HepG2 (cell line): Measurements from ENCODE around the gene TLN1.

Experiments
- CBX1 ChIP-seq: IDR thresholded peaks from one replicate; pipeline ENCODE4 v1.6.1; 2016; ENCODE audit warnings: antibody characterized with exemption, low read depth
- CTCF ChIP-seq: sonication (generic); formaldehyde crosslinking; IDR thresholded peaks from 2 replicates; pipeline ENCODE4 v1.5.0; 2020; ENCODE audit warnings: mild to moderate bottlenecking, missing genetic modification reagents, moderate library complexity
- DPF2 ChIP-seq: sonication (generic); formaldehyde crosslinking; IDR thresholded peaks from 2 replicates; pipeline ENCODE4 v1.4.0; 2020; ENCODE audit warnings: mild to moderate bottlenecking, low read depth, missing genetic modification reagents, borderline replicate concordance
- EZH2 ChIP-seq: conservative IDR thresholded peaks from 2 replicates; pipeline ENCODE4 v1.6.1; 2012; ENCODE audit warnings: mild to moderate bottlenecking, low read depth, low read length, moderate library complexity
- HBP1 ChIP-seq: IDR thresholded peaks from 2 replicates; pipeline ENCODE4 v1.6.1; 2016; ENCODE audit warnings: low read depth, control low read depth
- MAX ChIP-seq: IDR thresholded peaks from 2 replicates; pipeline ENCODE4 v1.6.1; 2012; ENCODE audit warnings: inconsistent platforms
- NAIF1 ChIP-seq: sonication (generic); formaldehyde crosslinking; IDR thresholded peaks from 2 replicates; pipeline ENCODE4 v1.5.0; 2020; ENCODE audit warnings: mild to moderate bottlenecking, missing genetic modification reagents, borderline replicate concordance
- PBX3 ChIP-seq: sonication (generic); formaldehyde crosslinking; IDR thresholded peaks from 2 replicates; pipeline ENCODE4 v1.8.1; 2023; ENCODE audit warnings: missing genetic modification reagents, inconsistent platforms, borderline replicate concordance
- POLR2A ChIP-seq, 2 experiments: IDR thresholded peaks; 2 replicates each; pipeline ENCODE4 v1.6.1; 2011; ENCODE audit warnings: low read depth in 2 of 2, low read length in 2 of 2, mild to moderate bottlenecking in 1 of 2, moderate library complexity in 1 of 2; ENCODE audit not compliant: insufficient read depth in 1 of 2
- ZBTB44 ChIP-seq: sonication (generic); formaldehyde crosslinking; IDR thresholded peaks from 2 replicates; pipeline ENCODE4 v1.4.0; 2020; ENCODE audit warnings: missing genetic modification reagents
- ZNF234 ChIP-seq: sonication (generic); formaldehyde crosslinking; conservative IDR thresholded peaks from 2 replicates; pipeline ENCODE4 v1.5.1; 2020; ENCODE audit warnings: mild to moderate bottlenecking, missing genetic modification reagents
- ZNF567 ChIP-seq: sonication (generic); formaldehyde crosslinking; IDR thresholded peaks from 2 replicates; pipeline ENCODE4 v1.8.1; 2023; ENCODE audit warnings: mild to moderate bottlenecking, missing genetic modification reagents, borderline replicate concordance
- ZNF768 ChIP-seq: sonication (generic); formaldehyde crosslinking; IDR thresholded peaks from 2 replicates; pipeline ENCODE4 v1.4.0; 2020; ENCODE audit warnings: missing genetic modification reagents

- no peak for TF ChIP-seq PBX3
- no peak for TF ChIP-seq DPF2 (CRISPR knock-in tag)
- TF ChIP-seq NAIF1 (CRISPR knock-in tag) = no peak
- TF ChIP-seq EZH2 = no peak
- no peak for TF ChIP-seq HBP1 (CRISPR knock-in tag)
- TF ChIP-seq ZNF567 (CRISPR knock-in tag) = no peak
- TF ChIP-seq ZNF768 (CRISPR knock-in tag) = no peak
- TF ChIP-seq CTCF (CRISPR knock-in tag) = no peak
- no peak for TF ChIP-seq POLR2A (IDR thresholded peaks at IDR 0.05; ENCODE audit: insufficient read depth in 1 of 2, low read depth in 2 of 2, low read length in 2 of 2)
- no peak for TF ChIP-seq ZNF234 (CRISPR knock-in tag)
- TF ChIP-seq MAX = no peak
- no peak for TF ChIP-seq CBX1
- no peak for TF ChIP-seq ZBTB44 (CRISPR knock-in tag)
These were observed 46.5 kb upstream of the TLN1 start for GRCh38 chr9:35778496-35778895.
